ENCODE results near the gene EMP1.

The EMP1 gene

DNA sequence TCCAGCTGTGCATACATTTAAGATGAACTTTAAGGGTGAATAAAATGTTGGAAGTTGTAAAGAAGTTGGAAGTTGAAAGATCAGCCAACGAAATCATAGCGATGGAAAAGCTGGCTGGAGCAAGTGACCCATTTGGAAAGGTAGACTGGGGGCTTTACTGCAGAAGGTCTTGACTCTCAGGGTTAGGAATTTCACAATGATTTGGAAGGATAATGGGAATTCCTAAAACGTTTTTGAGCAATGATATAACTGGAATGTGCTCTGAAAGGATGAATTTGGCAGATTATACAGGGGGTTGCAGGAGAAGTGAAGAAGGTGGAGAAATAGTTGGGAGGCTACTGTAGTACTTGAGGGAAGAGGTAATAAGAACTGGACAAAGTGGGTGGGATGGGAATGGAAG, 27.4 kb downstream of the EMP1 start:
- DNase-seq, result no peak

DNA sequence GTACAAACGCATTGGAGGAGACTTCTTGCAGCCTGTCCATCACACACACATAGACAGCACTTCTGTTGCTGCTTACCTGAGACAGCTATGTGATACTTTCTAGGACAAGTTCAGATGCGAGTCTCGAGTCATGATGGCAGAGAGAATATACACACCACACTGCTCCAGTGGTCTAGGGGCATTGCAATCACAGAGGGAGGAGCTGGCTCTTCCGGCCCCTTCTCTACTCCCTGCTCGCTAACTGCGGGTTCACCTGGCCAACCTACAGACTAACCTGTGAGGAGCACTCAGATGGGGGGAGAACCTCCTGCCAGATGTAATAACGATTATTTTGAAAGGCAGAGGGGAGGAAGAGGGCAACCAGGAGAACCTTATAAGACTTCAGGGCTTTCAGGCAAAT, 30.7 kb downstream of the EMP1 start:
- no peak for DNase-seq

DNA sequence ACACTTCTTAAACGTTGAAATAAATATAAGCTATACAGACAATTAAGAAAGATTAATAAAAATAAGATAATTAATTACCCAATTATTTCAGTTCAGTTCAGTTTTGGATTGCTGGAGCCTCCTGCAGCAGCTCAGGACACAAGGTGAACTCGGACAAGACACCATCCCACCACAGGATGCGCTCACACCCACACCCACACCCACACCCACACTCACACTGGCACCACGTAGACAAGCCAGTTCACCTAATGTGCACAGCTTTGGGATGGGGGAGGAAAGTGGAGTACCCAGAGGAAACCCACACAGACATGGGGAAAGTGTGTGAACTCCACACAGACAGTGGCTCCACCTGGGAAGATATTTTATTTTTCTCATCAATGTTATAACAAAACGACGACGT, 32.1 kb downstream of the EMP1 start:
- no peak for DNase-seq

DNA sequence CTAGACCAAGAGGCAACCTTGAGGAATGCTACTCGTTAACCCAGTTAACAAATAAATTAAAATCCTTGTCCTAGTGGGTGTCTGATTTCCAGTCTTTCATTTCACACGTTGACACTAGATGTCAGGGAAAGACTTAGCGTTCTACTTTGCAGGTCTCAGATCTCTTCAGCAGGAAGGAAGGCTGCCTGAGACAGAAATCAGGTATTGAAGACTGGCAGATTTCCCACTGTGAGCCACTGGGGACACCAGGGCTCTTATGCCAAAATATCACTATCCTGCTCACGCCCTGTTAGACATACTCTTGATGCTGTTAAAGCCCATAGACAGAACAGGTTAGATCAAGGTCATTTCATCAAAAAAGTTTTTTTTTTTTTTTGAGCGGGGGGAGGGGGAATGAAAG, 33.0 kb downstream of the EMP1 start:
- no peak for DNase-seq

DNA sequence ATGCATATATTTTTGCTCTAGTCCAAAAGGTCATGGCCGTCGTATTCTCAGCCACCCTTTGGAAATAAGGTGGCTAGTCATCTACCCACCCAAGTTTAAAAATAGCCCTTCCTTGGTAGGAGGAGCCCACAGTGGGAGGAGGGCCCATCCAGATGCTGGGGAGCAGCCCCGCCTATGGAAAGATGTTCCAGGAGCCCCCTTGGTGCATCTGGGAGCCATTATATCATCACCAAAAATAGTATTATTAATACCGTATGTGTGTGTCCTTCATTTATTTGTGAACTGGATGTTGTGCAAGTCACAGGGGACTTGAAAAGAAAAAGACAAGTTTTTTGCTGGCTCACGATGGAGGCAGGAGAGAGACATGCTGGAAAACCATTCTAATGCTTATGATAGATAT, 34.0 kb downstream of the EMP1 start:
- DNase-seq, result no peak

DNA sequence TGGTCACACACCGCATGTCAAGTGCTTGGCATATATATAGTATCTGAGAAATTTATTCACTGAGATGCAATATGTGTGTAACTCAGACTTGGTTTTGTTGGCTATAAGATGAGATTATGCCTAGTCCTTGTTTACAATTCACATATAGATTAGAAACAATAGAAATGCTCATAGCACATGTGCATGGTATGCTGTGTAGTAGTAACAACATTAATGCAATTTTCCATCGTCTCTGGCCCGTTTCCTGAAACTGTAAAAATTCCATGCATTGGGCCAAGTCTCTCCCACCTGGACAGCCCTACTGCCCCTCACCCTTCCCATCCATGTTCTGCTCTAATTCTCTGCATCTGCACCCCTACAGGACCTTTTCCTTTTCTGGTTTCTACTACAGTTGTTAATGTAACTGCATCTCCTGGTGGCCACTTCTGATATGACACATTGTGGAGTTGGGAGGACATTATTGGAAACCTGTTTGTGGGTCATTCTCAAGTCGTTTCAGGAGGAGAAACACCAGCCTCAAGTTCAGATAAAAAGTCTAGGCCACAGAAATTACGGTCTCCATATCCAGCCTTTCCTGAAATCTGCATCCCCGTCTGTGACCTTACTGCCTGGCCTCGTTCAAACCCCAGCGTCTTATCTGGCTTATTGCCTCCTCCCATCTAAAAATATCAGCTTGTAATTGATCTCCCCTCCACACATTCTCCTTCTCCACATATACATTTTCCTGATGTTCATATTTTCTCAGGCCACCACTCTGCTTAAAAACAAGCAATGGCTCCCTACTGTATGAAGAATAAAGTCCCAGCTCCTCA, 37.5 kb downstream of the EMP1 start:
- DNase-seq, result peak; percentile 27

DNA sequence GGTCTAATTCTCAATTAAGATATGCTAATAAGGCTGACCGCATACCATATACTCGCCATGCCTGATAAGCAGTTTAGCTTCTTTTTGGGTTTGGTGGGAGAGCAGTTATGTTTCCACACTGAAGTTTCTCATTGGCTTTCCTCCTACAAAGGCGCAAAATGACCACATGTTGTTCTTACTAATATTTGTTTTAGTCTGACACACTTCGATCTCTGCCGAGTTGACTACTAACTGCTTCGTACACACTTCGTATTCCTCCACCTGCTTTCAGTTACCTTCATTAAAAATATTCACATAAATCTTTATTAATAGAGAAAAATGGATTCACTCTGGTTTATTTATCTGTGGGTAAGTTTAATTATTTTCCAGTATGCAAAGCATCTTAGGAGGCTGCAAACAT, 41.7 kb downstream of the EMP1 start:
- no peak for DNase-seq

DNA sequence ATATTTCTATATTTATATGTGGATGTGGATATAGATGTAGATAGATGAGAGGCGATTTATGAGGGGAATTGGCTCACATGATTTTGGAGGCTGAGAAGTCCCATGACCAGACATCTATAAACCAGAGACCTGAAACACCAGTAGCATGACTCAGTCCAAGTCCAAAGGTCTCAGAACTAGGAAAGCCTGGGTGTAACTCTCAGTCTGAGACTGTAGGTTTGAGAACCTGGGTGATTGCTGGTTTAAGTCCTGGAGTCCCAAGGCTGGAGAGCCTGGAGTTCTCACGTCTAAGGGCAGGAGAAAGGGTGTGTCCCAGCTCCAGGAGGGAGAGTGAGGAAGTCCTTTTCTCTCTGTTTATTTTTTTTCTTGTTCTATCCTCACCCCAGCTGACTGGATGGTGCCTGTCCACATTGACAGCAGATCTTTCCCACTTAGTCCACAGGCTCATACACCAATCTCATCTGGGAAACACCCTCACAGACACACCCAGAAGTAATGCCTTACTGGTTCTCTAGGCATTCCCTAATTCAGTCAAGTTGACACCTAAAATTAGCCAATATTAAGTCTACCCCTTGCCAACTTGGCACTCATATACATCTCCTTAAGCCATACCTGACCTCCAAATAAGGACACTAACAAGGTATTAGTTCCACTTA, 45.4 kb downstream of the EMP1 start:
- no peak for DNase-seq

DNA sequence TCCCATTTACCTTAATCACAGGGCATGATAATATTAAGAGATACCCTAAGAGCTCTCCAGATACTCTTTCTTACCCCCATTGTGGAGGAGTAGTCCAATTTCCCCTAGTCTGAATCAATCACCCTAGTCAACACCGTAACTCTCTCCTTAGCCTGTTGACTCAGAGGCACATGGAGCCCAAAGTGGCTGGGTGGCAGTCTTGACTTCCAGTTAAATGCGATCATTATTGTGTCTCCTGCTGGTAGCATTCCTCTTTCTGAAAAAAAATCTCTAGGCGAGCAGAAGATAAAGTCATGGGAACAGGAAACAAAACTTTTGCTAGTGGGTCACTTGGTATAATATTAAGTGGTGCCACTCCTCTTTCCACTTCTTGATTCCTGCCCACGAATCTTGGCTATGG, 46.4 kb downstream of the EMP1 start:
- DNase-seq, result no peak

DNA sequence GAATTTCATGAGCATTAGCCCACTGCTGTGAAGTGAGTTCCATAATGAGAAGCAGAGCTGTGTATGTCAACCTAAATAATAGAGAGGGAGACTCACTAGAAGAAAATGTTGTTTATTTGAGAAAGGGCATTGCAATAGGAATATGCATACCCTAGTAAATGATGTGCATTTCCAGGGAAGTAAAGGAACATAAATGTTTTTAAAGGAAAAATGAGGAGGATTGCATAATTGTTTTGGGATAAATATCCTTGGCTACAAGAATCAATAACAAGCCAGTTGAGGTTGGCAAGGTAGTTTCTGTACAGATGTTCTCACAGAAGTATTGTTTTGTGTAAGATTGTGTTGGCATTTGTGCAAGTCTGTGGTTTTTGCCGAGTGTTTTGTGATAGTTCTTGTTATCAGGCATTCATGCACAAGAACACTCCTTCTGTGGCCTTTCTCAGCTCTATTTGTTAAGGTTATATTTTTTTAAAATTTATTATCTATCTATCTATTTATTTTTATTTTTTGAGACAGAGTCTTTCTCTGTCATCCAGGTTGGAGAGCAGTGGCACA, 47.1 kb downstream of the EMP1 start:
- no peak for DNase-seq

DNA sequence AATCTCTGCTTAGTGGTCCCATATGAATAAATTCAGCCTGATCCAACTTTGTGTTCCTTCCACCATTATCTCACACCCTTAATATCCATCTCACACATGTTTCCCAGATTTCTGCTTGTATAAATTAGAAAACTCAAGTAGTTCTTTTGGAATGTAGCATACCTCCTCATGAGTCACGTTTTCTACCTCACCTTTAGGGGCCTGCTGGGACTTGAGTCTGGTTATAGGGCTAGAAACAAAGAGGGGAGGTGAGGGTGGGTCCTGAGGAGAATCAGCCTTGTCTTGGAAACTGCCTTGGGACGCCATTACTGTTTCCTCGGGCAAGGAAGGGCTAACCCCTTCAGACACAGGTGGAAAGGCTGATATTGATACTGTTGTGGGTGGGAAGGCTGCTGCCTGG, 51.1 kb downstream of the EMP1 start:
- no peak for DNase-seq

DNA sequence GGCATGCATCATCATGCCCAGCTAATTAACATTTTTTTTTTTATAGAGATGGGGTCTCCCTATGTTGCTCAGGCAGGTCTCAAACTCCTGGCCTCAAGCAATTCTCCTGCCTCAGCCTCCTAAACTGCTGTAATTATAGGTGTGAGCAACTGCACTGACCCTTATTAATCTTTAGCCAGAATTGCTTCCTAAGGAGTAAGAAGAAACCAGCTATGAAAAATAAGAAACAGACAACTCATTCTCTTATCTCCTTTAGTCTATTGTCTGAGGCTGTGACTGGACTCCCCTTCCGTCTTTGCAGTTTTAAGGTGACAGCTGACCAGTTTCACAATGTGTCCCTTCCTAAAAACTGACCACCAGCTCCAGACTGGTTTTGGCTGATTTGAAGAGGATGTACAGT, 52.4 kb downstream of the EMP1 start:
- peak; percentile 31 for DNase-seq

DNA sequence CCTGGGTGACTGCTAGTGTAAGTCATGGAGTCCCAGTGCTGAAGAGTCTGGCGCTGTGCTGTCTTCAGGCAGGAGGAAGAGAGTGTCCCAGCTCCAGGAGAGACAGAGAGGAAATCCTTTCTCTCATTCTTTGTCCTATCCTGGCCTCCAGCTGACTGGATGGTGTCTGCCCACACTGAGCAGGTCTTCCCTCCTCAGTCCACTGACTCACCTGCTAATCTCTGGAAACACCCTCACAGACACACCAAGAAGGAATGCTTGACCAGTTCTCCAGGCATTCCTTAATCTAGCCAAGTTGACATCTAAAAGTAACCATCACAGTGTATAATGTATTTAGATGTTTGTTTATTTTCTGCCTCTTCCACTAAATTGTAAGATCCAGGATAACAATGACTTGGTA, 53.9 kb downstream of the EMP1 start:
- peak; percentile 74 for DNase-seq

DNA sequence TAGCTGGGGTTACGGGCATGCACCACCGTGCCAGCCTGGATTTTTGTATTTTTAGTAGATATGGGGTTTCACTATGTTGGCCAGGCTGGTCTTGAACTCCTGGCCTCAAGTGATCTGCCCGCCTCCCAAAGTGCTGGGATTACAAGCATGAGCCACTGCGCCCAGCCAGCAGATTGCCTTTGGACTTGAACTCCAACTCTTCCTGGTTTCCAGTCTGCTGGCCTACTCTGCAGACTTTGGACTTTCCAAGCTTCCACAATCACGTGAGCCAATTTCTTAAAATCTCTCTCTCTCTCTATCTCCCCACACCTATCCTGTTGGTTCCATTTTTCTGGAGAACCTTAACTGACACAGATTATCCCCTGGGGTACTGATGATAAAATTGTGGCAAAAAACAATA, 55.0 kb downstream of the EMP1 start:
- no peak for DNase-seq

DNA sequence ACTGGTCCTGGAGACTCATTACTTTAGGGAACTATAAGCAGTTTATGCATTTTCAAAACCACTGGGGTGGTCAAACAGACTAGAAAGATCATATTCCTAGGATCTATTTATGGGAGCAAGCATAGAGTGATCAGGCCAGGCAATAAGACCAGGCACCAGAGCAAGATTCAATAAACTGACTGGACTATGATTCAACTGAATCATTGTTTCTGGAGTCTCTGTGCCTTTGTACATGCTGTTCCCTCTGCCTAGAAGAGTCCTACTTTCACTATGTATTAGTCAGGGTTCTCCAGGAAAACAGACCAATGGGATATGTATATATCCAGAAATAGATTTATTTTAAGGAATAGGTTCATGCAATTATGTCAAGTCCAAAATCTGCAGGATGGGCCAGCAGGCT, 55.5 kb downstream of the EMP1 start:
- no peak for DNase-seq

DNA sequence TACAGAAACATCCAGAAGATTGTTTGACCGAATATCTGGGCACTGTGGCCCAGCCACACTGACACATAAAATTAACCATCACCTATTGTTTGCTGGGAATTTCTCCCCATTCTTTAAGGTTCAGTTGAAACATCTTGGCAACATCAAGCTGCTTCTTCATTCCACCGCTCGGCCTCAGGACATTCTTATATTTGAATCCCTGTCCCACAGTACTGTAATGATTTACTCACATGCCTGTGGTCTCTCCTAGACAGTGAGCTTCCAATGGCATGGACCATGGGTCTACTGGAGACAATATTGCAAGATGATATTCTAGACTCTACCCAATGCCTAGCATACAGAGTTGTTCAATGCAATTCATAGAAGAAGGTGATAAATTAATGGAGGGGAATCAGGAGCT, 56.1 kb downstream of the EMP1 start:
- DNase-seq, result no peak

DNA sequence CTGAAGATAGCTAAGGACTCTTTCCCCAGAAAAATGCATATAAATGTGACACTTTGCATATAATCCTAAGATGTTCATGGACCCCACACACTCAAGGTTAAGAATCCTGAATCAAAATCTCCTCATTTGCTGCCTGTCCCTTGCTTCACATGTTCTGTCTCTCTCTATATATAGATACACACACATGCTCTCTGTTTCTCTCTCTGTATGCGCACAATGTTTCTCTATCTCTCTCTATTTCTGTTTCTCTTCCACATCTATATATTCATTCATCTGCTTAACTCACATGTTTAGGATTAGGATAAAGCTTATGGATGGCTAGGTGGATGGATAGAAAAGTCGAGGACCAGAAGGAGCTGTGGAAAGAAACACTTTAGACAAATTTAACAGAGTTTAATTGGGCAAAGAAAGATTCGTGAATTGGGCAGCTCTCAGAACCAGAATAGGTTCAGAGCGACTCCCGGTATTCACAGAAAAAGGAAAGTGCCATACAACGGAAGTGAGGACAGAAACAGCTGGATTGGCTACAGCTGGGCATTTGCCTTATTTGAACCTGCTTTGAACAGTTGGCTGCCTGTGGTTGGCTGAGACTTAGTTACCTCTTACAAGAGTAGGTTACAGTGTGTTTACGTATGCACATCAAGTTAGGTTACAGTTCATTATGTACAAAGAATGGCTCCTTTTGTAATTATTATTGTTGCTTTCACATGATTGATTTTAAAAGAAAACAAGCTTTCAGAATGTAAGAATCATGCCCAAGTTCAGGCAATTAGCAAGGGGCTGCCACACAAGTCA, 57.6 kb downstream of the EMP1 start:
- DNase-seq, result peak; percentile 18

DNA sequence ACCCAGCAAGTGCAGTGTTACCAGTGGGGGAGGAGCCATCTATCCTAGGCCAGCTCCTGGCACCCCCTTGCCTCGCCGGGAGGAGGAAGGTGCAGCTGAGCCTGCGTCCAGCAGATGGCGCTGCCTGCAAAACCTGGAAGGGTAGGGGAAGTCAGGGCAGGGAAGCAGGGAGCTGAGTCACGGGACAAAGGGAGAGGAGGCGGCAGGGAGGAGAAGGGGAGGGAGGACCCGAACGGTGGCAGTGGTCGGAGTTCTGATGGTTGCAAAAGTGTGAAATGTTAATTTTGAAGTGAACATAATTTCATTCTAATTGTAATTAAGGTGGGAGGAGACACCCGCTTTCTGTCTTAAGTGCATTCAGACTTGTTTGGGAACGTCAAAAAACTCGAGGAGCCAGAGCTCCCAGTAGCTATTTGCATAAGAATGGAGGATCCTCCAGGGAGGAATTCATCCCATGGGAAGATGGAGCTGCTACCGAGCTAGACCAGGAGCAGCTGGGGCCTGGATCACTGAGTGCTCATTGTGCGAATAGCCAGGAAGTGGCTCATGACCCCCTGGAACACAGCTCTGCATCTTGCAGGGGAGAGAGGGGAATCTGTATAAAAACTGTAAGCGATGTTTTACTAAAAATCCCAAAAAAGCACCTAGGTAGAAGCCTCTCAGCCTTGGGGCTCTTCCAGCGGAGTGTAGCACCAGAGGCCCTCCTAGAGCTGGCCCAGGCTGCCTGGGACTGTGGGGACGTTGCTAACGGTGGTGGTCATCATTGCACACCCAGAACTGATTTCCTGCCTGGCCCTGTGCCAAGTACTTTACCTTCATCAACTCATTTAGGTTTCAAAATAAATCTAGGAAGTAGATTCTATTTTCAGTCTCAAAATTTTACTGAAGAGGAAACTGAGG, 59.5 kb downstream of the EMP1 start:
- DNase-seq, result peak; percentile 91

DNA sequence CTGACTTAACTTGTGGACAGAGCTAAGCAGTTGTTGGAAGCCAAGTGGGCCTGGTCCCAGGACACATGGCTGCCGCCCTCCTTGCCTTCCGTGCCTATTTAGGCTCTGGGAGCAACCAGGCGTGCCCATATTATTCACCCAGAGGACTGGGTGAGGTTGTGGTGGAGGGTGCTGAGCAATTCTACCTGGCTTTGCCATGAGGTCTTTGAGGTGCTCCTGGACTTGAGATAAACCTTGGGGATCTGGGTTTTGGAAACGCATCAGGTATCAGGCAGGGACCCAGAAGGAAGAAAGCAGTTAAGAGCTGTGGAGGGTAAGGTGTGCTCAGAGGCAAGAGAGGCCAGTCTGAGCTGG, 60.1 kb downstream of the EMP1 start:
- no peak for DNase-seq

DNA sequence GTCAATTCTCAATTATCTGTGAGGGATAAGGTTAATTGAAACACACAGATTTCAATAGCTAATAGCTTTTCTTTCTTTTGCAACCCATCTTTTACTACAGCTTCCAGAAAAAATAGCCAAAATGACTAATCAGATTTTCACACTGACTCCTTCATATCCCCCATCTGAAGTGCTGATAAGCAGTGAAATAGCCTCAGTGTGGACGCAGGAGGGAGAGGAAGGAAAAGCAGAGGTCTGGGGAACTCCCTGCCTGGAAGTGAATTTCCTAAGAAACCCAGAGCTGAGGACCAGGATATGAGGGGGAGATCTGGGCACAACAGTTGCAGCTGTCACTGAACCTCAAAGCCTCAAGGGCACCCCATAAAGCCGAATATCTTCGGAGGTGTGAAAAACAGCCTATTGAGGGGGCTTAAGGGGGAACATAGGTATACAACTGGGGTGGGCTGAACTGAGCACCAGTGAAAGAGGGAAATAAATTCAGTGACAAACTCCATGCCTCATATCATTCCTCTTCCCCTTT, 60.9 kb downstream of the EMP1 start:
- DNase-seq, result no peak

DNA sequence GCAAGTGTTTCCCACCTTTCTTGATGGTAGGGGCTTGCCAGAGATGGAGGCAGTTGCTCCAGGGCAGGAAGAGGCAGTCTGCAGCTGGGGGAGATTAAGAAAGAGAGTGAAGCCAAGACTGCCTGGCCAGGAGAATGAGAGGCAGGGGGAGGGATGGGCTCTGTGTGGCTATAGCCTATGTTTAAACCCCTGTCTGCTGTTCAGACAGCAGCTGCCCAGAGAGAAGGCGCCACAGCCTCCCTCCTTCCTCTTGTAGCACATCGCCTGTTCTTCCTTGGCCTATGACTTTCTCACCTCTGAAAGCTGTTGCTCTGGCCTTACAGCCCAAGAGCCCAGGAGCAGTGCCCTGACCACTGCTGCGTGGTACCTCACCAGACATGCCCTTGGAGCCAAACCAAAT, 61.7 kb downstream of the EMP1 start:
- DNase-seq, result no peak

DNA sequence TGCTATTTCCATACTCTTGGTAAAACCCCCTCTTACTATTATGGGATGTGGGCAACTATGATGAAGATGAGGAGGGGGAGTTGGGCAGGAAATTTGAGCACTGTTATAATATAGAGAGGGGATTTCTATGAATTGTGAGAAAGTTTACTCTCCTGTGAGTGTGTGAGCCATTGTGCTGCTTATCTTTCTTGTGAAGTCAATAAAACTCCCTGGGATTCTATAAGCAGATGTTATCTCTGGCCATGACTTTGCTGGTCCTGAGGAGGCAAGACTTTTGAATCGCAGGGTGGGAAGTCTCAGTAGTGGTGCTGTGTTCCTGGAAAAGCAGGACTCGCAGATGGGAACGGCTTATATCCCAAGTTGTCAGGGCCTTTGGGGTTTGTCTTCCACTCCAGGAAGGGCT, 62.2 kb downstream of the EMP1 start:
- no peak for DNase-seq

All from kidney glomerular epithelial cell (primary cell).